ENCODE data around the gene SPATA9.
"Not testable (repeated sequence)": the region's sequence is repeated elsewhere in the genome, so short reads cannot be mapped to it uniquely, and the experiment has no call there.

Gene SPATA9

DNA sequence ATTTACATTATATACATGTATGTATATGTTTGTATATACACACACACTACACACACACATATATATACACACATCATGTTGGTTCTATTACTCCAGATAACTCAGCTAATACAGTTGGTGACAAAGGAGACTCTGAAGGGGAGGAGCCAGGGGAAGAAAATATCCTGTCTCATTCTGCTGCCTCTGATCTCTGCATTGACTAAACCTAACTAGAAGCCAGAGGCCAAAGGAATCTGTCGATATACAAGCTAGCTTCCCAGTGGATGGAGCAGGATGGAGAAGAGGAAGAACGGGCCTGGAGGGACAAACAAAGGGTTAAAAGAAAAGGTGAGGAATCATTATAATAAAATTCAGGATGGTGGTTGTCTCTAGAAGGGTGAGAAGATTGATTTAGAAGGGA, 34.6 kb upstream of the SPATA9 start:
- DNase-seq (ENCODE audit: low read depth), result no peak

DNA sequence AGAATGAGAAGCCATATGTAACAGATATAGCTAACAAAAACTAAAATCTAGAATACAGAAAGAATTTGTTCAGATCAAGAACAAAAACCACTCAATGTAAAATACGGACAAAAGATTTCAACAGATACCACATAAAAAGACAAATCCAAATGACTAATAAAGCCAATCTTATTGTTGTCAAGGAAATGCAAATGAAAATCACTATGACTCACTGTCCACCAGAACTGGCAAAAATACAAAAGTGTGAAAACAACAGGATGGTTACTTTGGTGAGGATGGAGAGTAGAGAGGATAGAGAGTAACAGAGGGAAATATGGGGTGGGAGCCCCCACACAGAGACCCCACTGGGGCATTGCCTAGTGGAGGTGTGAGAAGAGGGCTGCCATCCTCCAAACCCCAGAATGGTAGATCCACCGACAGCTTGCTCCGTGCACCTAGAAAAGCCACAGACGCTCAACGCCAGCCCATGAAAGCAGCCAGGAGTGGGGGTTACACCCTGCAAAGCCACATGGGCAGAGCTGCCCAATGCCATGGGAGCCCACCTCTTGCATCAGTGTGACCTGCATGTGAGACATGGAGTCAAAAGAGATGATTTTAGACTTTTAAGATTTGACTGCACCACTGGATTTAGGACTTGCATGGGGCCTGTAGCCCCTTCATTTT, 33.1 kb upstream of the SPATA9 start:
- DNase-seq (ENCODE audit: low read depth), result no peak

DNA sequence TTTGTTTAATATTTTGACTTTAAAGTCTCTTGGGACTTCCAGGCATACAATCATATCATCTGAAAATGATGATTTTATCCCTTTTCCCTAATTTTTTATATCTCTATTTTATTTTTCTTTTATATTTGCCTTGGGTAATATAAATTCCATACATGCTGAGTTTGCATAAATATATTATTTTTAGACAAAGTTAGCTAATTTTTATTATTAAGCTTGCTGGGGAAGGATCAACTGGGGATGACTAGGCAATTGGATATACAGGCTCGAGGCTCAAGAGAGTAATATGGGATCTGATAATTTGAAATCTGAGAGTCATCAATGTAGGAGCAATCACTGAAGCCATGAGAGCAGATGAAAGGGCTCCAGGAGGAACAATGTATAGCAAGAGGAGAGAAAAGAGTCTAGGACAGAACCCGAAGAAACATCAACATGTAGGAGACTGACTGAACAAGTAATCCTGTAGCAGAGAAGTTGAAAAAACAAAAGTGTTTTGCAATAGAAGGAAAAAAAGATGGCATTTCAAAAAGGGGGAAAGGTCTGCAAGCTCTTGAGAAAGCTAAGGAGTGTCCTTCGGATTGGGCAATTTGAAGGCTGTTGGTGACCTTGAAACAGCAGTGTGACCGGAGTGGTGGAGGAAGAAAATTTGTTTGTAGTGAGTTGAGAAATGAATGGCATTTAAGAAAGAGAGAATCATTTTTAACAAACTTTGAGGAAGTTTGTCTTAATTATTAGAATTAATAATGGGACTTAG, 31.3 kb upstream of the SPATA9 start:
- DNase-seq (ENCODE audit: low read depth), result no peak

- DNase-seq (ENCODE audit: low read depth), result not testable (repeated sequence)
Observed at GRCh38 chr5:95713246-95713645, 30.5 kb upstream of the SPATA9 start.

GRCh38 chr5:95712347-95712958, 29.7 kb upstream of the SPATA9 start:
- DNase-seq (ENCODE audit: low read depth), result no peak

DNA sequence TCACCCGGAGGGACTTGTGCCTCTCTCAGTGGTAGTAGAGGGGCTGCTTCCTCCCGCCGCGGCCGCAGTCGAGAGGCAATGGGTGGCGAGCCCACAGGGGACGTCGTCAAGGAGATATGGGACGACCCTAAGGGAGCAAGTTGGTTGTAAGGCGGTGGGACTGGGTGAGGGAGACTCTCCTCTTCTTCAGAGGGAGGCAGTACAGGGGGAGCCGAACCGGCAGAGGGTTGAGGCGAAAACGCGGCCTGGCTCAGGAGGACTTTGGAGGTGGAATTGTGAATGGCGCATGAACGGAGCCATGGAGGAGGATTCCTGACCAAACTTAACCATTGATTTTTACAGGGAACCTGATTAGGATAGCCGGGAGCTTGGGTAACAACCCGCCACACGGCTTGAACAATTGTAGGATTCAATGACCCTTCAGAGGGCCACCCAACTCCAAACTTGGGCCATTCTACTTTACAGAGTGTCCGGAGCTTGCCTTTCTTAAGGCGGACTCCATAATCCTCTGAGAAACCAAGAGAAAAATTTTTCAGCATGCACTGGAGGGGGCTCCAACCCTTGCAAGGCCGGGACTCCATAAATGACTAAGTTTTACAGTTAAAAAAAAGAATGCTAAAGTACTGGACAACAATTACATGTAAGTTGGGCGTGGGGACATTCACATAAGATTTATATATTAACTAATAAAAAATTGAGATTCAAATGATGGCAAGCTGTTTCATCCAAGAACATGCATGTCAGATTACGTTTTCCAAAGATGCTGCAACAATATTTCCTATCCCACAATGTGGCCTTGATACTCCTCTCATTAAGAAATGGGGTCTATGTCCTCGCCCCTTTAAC, 28.9 kb upstream of the SPATA9 start:
- DNase-seq (ENCODE audit: low read depth), result no peak

DNA sequence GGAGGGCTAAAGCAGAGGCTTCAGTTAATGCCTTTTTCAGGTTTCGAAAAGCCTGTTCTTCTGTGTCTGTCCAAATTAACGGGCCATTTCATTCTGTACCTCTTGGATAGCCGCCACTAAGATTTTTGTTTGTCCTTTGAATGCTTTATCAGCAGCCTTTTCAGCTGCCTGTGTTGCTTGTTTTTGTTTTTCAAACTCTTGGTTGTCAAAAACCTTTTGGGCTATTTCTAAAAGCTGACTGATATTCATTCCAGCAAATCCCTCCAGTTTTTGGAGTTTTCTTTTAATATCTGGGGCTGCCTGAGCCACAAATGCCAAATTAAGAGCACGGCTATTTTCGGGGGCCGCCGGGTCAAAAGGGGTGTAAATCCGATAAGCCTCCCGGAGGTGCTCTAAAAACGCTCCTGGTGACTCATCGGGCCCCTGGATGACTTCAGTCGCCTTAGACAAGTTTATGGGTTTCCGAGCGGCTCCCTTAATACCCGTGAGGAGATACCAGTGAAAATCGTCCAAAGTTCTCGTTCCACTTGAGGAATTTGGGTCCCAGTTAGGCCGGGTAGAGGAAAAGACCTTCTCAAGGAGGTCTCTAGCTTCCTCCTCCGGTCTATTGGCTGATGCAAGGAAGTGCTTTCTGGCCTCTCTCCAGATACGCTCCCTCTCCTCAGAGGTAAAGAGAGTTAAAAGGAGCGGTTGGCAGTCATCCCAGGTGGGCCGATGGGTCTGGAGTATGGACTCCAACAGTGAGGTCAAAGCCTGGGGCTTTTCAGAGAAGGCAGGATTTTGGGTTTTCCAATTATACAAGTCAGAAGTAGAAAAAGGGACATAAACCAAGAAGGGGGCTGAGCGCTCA, 28.1 kb upstream of the SPATA9 start:
- not testable (repeated sequence) for DNase-seq (ENCODE audit: low read depth)

DNA sequence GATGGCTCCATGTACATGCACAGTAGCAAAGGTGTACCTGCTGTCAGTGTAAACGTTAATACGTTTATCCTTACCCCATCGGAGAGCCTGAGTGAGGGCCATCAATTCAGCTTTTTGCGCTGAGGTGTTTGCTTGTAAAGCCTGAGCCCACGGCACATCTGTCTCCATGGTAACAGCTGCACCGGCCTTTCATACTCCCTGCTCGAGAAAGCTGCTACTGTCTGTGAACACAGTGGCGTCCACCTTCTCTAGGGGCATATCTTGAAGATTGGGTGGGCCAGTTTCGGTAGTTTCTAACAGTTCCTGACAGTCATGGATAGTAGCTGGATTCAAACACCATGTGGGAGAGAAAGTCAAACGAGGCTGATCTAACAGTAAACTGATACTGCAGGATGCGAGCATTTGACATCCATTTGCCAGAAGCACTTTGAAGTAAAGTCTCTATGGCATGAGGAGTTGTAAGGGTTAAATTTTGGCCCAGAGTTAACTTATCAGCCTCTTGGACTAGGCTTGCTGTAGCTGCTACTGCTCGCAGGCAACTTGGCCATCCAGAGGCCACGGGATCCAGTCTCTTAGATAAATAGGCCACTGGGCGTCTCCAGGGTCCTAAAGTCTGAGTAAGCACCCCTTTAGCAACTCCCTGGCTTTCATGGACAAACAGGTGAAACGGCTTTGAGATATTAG, 27.3 kb upstream of the SPATA9 start:
- DNase-seq (ENCODE audit: low read depth), result no peak

- DNase-seq (ENCODE audit: low read depth), result no peak
Observed at GRCh38 chr5:95708876-95709275, 26.1 kb upstream of the SPATA9 start.

- DNase-seq (ENCODE audit: low read depth), result not testable (repeated sequence)
Observed at GRCh38 chr5:95707534-95708188, 24.9 kb upstream of the SPATA9 start.

GRCh38 chr5:95707055-95707454, 24.3 kb upstream of the SPATA9 start:
- DNase-seq (ENCODE audit: low read depth), result no peak

GRCh38 chr5:95706196-95706595, 23.4 kb upstream of the SPATA9 start:
- not testable (repeated sequence) for DNase-seq (ENCODE audit: low read depth)

DNA sequence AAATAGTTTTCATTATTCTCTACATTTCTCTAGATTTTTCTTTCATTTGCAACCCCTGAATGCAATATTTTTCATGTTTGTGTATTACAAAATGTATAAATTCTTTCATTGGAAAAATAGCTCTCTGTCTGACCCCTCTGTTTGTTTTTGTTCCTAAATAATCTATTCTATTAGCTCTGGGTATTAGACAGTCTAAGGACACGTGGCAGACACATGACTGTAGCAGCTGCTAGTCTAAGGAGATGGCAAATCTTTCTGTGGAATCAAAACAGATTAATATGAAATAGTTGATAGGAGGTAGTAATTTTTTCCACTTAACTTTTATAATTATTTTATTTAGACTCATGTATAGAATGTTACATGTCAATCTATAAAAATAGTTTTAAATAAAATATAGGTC, 21.4 kb upstream of the SPATA9 start:
- DNase-seq (ENCODE audit: low read depth), result no peak

- no peak for DNase-seq (ENCODE audit: low read depth)
Observed at GRCh38 chr5:95701074-95701473, 18.3 kb upstream of the SPATA9 start.

DNA sequence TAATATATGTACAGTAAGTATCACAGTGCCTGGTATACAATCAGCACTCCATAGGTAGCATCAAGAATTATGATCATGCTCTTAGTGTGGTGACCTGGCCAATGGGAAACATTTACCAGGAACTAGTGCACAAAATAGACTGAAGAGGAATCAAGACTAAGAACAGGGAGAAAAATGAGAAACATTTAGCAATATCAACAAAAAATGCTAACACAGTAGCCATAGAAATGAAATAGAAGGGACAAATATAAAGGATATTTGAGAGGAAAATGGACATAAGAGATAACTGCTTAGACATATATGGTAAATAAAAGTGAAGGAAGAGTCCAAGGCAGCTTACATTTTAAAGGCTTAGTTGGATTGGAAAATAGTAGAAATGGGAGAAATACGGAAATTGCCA, 16.5 kb upstream of the SPATA9 start:
- DNase-seq (ENCODE audit: low read depth), result no peak

DNA sequence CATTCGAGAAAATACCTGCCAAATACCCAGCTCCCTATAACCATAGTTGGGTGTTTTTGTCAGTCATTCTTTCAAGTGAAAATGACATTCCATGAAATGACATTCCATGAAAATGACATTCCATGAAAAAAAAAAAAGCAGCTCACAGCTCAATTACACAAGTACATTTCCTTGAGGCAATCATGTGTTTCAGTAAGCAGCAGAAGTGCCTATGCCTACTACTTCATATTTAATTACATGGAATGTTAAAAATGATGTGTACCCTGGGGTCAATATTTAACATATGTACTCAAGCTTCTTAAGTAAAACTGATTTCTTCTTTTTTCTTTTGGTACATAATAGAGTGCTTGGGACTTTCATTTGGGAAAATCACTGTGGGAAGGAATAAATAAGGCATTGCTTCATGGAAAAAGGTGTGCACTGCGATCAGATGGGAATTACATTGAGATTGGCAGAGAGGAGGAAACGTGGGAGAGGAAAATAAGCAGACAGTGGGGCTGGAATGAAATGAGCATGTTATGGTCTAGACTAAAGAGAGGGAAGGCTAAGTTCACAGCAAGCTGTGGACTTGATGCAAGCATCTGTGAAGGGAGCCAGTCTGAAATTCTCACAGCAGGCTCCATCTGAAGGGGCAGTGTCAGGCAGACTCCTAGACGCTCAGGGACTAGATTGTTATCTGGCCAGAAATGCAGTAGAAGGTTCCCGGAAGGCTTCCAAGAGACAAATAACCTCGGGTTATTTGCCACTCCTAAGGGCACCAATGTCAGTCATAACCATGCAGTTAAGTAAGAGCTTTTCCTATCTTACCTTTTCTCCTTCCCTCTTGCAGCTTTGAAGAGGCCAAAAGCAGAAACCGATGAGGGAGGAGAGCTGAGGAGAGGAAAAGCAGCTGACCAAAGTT, 15.2 kb upstream of the SPATA9 start:
- no peak for DNase-seq (ENCODE audit: low read depth)

- no peak for DNase-seq (ENCODE audit: low read depth)
Observed at GRCh38 chr5:95690333-95690732, 7.5 kb upstream of the SPATA9 start.

GRCh38 chr5:95689680-95690079, 6.9 kb upstream of the SPATA9 start:
- no peak for DNase-seq (ENCODE audit: low read depth)

GRCh38 chr5:95686651-95687050, 3.9 kb upstream of the SPATA9 start:
- no peak for DNase-seq (ENCODE audit: low read depth)
